ENCODE data around the gene ZNF273.
"Not testable (repeated sequence)": the region's sequence is repeated elsewhere in the genome, so short reads cannot be mapped to it uniquely, and the experiment has no call there.

ZNF273 gene

GRCh38 chr7:64877714-64878610, 25.1 kb upstream of the ZNF273 start:
- DNase-seq = no peak

DNA sequence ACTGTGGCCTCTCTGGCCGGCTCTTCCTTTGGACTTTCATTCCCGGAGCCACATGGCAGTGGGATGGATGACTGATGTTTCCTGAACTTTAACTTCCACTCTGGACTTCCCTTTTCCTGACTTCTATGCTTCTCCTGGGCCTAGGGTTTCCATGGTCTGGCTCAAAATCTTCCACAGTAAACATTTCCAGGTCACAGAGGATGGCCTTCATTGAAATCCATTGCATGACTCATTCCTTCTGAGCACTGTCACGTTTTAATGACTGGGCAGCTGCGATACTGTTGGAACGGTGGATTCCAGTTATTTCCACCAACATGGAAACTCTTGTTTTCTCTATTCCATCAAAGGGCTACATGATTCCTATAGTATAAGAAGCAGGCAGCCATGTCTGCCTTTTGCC, 24.4 kb upstream of the ZNF273 start:
- no peak for DNase-seq

GRCh38 chr7:64879086-64879730, 23.9 kb upstream of the ZNF273 start:
- DNase-seq = no peak

- no peak for DNase-seq
Measured at GRCh38 chr7:64879800-64880199, 23.3 kb upstream of the ZNF273 start.

- DNase-seq = no peak
Measured at GRCh38 chr7:64880322-64881297, 22.5 kb upstream of the ZNF273 start.

- DNase-seq = no peak
Measured at GRCh38 chr7:64881461-64882287, 21.4 kb upstream of the ZNF273 start.

DNA sequence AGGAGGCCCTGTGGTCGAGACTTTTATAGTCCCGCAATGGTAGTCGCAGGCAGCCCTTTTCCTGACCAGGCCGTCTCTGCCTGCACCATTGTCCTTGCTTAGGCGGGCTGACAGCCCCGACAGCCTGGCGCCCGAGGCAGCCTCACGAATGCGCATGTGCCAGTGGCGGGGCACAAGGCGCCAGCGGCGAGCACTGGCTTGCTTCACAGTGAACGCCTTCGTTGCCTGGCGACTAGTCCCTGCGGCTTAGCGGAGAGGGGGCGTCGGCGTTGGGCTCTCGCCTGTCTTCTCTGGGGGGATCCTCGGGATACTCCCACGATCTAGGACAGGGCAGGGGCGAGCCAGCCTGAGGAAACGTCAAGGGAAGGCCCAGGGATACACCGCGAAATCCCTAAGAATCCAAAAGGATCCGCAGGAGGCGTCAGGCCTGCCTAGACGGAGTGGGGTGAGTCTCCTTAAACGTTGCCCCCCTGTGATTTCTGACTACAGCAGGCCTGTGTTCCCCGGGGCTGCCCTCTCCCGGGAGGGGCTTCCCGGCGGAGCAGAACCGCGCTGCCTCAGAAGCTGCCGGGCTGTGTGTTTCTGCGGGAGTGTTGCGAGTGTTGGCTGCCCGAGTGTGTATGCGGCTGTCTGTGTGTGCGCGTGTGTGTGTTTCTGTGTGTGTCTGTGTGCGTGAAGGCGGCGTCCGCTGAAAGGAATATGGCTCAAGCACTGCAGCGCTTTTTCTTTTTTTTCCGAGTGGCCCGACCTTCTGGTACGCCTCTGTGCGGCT, 20.5 kb upstream of the ZNF273 start:
- DNase-seq = no peak

DNA sequence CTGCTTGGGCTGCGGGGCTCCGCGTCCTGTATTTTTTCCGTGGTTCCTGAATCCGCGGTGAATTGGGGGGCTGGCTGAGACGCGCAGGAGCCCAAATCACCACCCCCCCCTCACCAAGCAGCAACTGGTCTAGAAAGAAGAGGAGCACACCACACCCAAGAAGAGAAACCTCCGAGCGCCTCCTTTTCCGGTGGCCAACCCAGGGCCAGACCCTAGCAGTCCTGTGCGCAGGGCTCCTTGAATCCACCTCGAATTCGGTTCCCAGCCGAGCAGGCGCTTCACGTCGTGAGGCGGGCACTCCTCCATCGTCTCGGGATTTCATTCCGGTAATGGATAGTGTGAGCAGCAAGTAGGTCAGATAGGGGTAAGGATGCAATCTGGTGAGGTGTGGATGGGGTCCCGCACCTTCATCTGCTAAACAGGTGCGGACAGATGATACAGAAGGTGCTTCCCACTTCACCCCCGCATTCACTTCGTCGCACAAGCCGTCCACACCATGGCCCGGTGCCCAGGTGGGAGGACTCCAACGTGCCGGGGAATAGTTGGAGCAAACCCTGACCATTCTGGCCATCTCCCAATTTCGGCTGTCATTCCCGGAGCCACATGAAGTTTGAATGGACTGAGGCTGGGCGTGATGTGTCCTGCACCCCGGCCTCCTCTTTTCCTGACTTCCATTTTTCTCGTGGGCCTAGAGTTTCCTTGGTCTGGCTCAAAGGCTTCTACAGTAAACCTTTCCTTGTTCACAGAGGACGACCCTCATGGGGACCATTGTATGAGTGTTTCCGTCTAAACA, 19.8 kb upstream of the ZNF273 start:
- DNase-seq = no peak

DNA sequence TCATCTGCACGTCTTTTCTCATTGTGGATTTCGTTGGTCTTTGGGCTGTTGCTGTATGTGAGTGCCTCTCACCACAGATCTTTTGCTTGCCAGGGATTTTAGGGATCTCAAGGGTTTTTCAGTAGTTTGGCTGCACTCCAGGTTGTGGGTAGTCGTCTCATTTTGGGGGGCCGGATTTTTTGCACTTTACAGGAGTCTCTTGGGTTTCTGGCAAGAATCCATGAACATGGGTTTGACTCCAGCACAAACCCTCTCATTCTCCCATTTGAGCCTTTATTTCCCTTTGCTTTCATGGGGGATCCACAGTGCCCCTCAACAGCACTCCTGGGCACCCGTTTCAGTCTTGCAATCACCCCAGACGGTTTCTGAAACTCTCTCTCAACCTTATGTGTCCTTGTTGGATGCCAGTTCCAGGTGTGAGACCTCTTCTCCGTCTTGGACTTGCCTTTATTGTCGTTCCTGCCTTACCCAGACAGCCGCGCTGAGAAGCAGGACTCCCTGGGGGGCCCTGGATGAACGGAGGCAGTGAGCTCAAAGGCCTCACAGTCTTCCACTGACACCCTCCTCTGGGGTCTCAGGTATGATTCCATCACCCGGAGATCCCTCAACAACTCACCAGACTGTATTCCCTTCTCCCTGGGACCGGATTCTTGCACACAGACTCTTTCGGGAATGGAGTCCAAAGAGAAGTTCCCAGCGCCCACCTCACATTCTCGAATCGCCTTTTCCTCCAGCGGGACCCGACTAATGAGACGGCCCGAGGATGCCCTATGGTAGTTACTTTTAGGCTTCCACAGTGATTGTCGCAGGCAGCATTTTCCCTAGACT, 18.8 kb upstream of the ZNF273 start:
- DNase-seq = no peak

DNA sequence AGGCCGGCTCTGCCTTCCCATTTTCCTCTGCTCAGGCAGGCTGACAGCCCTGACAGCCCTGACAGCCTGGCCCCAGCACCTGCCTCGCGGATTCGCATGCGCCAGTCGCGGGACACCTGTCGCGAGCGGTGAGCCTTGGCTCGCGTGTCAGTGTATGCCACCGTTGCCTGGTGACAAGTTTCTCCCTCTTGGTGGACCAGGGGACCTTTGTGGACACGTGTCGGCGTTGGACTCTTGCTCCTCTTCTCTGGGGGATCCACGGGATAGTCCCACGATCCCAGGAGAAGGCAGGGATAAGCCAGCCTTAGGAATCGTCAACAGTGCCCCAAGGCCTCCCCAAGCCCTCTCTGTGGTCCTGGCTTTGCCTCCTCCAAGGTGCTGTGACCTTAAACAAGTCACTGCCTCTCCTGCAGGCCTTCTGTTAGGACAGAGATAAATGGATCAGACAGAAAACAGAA, 18.1 kb upstream of the ZNF273 start:
- DNase-seq = no peak

DNA sequence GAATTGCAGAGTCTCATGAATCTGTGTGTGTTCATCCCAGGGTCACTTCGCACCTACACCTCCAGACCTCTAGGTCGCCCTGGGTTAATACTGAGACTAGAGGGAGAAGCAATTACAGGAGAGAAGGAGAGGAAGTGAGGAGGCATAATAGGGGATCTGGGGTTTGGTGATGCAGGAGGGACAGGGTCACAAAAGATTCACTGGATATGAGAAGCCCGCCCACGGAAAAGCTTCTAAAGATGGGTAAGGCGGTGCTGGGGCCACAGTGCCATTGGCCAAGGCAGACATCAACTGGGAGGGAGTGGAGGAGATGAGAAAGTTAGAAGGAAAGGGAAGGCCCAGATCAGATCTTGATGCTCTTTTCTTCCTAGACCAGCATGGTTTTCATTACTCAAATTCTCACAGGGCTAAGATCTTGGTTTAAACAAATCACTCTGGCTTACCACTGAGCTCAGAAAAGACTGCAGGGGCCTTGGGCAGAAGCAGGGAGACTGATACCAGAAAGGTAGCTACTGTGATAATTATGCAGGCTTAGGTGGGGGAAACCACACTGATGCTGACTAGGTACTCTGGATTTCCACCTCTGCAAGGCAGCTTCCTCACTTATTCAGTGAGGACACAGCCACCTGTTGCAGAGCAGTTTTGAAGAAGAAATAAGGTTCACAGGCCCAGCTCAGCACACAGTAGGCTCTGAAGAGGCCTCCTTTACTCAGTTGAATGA, 17.4 kb upstream of the ZNF273 start:
- no peak for DNase-seq

DNA sequence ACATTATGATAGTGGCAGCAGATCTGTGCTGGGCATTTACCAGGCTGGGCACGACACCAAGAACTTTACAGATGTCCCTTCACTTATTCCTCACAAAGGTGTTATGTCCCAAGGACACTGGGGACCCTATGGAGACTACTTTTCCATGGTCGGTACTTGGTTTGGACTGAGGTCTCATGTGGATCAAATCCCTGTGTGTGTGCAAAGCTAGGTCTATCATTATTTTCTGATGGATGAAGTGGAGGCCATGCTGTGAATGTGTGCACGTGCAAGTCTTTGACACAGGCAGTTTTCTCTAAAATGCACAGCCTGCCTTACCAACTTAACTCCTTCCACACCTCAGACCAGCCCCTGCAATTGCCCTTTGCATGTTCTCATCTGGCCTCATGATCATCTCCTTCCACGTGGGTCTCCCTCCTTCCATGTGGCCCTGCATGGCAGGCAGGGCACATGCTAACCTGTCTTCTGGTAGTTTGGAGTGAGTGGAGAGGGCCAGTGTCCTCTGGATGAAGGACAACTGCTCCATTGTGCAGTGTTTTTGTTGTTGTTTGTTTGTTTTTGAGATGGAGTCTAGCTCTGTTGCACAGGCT, 16.0 kb upstream of the ZNF273 start:
- DNase-seq = no peak

DNA sequence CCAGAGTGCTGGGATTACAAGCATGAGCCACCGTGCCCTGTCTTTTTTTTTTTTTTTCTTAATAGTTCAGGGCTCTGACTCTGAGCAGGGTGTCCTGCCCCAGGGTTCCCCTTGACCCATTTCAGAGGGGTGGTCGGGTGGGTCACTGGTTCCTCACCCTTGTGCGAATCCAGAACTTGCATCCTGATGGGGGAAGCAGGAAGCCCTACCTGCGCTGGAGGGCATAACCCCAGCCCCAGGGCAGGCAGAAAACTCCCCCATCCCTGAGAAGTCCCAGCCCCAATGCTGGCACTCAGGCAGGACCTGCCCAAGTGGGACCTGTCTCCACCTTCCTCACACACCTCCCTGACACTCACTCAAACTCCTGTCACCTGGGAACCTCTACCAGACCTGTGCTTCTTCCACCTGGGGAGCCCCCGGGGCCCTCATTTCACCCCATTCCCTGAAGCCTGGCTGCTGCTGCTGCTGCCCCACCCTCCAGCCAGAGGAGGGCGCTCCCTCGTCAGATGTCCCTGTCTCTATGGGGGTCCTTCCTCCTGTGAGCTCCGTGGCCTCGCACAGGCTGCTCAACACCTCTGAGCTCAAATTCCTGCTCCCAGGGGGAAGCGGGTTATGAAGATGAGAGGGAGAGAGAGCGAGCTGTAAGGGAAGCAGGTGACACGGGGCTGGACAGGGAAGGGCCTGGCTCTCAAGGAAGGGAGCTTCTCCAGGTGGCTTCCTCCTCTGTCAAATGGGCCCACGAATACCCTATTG, 15.1 kb upstream of the ZNF273 start:
- DNase-seq = peak in 4 of 6 experiments; percentile 5 to 24 (median 17)

DNA sequence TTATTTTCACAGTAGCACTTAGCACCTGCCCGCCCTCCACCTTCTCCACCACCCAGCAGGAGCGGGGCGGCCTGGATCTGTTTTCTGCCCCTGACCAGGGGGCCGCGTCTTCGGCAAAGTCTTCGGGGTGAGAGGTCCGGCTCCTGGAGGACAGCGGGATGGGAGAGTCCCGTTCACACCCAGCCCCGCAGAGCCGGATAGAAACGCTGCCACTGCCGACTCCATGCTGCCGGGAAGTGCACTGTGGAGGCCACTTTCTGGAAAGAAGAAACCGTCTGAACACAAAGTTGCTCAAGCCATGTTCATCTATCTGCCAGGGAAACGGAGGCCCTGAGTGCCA, 14.5 kb upstream of the ZNF273 start:
- peak in 1 of 6 experiments; percentile 36 for DNase-seq

DNA sequence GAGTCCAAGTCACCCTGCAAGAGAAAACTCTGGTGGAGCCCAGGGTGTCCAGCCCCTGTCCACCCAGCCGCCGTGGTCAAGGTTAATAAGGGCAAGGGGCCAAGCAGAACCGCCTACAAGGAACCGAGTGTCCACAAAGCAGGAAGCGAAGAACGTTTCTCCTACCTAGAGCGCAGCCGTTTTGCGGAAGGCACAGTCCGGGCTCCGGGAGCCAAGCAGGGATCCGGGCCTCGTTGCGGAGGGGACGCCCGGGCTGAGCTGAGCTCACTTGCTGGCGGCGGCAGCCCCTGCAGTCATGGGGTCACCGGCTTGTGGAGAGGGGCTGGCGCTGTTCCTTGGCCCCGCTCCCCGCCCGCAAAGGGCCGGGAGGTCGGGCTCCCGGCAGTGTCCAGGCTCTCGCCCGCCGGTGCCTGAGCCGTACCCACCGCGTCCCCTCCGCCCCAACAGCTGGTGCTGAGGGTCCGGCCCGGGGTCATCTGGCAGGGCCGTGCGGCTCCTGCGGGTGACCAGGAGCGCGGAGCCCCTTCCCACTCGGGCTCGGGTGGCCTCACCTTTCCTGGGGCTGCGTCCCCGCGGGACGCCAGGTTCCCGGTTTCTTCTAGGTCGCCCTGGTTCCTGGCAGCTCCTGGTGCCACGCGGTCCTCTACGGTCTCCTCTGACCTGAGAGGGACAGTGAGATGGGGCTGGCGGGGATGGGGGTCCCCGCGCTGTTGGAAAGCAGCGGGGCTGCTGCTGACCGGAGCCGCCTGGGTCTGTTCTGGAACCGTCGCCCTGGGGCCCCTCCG, 14.0 kb upstream of the ZNF273 start:
- DNase-seq = peak in 3 of 6 experiments; percentile 4 to 36 (median 33)

- no peak for DNase-seq
Measured at GRCh38 chr7:64889686-64890162, 13.3 kb upstream of the ZNF273 start.

GRCh38 chr7:64890273-64890672, 12.8 kb upstream of the ZNF273 start:
- not testable (repeated sequence) for DNase-seq

Data from stimulated activated naive CD4-positive, alpha-beta T cell (primary cell).